Activated CD4-positive, alpha-beta memory T cell treated with anti-CD3 and anti-CD28 coated beads, Interleukin-2, amount 10 ng/mL, durations not matched to agents 7 days and 5 days (primary cell): Measurements from ENCODE around the gene PRKN. TPM values are rescaled to one million over a fixed set of nuclear protein-coding genes. Genes with fewer than 3 reads are reported as not detected.

Experiments
- CTCF ChIA-PET: fragments of 350-600 bp; sonication (Branson Sonifier 250); formaldehyde crosslinking; loops from one replicate; lab custom pipeline; 2021; ENCODE audit warnings: antibody characterized with exemption, inconsistent platforms; lab: Charles Lee
- POLR2A ChIA-PET: fragments of 350-600 bp; sonication (Branson Sonifier 250); formaldehyde crosslinking; loops from one replicate; lab custom pipeline; 2021; ENCODE audit warnings: antibody characterized with exemption; lab: Charles Lee
- DNase-seq: peaks from one replicate; pipeline ENCODE4 v3.0.0-alpha.2; 2020
- H3K27ac Mint-ChIP-seq: one replicate; pipeline ENCODE4 v1.8.0; 2021; ENCODE audit warnings: mild to moderate bottlenecking, mixed read lengths
- H3K27me3 Mint-ChIP-seq: one replicate; pipeline ENCODE4 v1.8.0; 2021; ENCODE audit warnings: mixed read lengths
- H3K36me3 Mint-ChIP-seq: one replicate; pipeline ENCODE4 v1.8.0; 2021; ENCODE audit warnings: low read depth, mixed read lengths
- H3K4me1 Mint-ChIP-seq: one replicate; pipeline ENCODE4 v1.8.0; 2021; ENCODE audit warnings: mixed read lengths
- H3K4me3 Mint-ChIP-seq: one replicate; pipeline ENCODE4 v1.8.0; 2021; ENCODE audit warnings: mild to moderate bottlenecking, mixed read lengths
- H3K9me3 Mint-ChIP-seq: one replicate; pipeline ENCODE4 v1.8.0; 2021; ENCODE audit warnings: mixed read lengths
- total RNA-seq, 2 experiments: library from RNA; stranded (reverse); gene quantifications; one replicate each; pipeline ENCODE4 v1.2.3, GENCODE V29; 2021

The PRKN gene
- total RNA-seq, 2 experiments from 2014 or later: 0.13 to 0.43 TPM

- ChIA-PET POLR2A (no interaction called here), CTCF (interaction anchor here (4.0 kb wide), 1 partner anchor 216 kb away, joined by 59 read pairs; no protein-coding TSS in a partner anchor)
- peaks cover under 1% of the 10 kb centered on the region for H3K9me3 Mint-ChIP-seq
- DNase-seq: no peak
- H3K4me3 Mint-ChIP-seq: no peak overlapping the region
- H3K36me3 Mint-ChIP-seq: no peaks in the 10 kb centered on the region
- no peaks in the 10 kb centered on the region for H3K4me1 Mint-ChIP-seq
- no peak overlapping the region for H3K27ac Mint-ChIP-seq
- no peaks in the 10 kb centered on the region for H3K27me3 Mint-ChIP-seq
Observed at GRCh38 chr6:161368514-161368913, 1359.1 kb downstream of the PRKN start.

- Mint-ChIP-seq H3K36me3 (no peaks in the 10 kb centered on the region), H3K27me3 (no peaks in the 10 kb centered on the region), H3K27ac (no peak overlapping the region), H3K4me3 (no peak overlapping the region), H3K9me3 (peaks cover 4% of the 10 kb centered on the region), H3K4me1 (no peaks in the 10 kb centered on the region)
- ChIA-PET POLR2A (no interaction called here), CTCF (no interaction called here)
- no peak for DNase-seq
Observed at GRCh38 chr6:161367472-161367871, 1360.1 kb downstream of the PRKN start.

GRCh38 chr6:161366301-161366923 lies 1361.2 kb downstream of the PRKN start:
- no peak overlapping the region for H3K27ac Mint-ChIP-seq
- no peak overlapping the region for H3K4me3 Mint-ChIP-seq
- ChIA-PET POLR2A (no interaction called here), CTCF (interaction anchor here (0.5 to 0.9 kb wide), 2 partner anchors 92 to 639 kb away, joined by 3 to 4 read pairs; partner anchors contain the start of gene AGPAT4)
- H3K36me3 Mint-ChIP-seq: no peaks in the 10 kb centered on the region
- H3K27me3 Mint-ChIP-seq: no peaks in the 10 kb centered on the region
- no peaks in the 10 kb centered on the region for H3K4me1 Mint-ChIP-seq
- H3K9me3 Mint-ChIP-seq: peaks cover 4% of the 10 kb centered on the region
- no peak for DNase-seq

- H3K36me3 Mint-ChIP-seq: no peaks in the 10 kb centered on the region
- ChIA-PET CTCF (interaction anchor here (0.9 kb wide), 1 partner anchor 92 kb away, joined by 3 read pairs; the partner anchor contains the start of gene AGPAT4), POLR2A (no interaction called here)
- H3K9me3 Mint-ChIP-seq: peaks cover 6% of the 10 kb centered on the region
- no peak for DNase-seq
- no peak overlapping the region for H3K4me3 Mint-ChIP-seq
- H3K27ac Mint-ChIP-seq: no peak overlapping the region
- H3K27me3 Mint-ChIP-seq: no peaks in the 10 kb centered on the region
- H3K4me1 Mint-ChIP-seq: no peaks in the 10 kb centered on the region
Observed at GRCh38 chr6:161365633-161366032, 1361.9 kb downstream of the PRKN start.

- H3K27ac Mint-ChIP-seq: no peak overlapping the region
- no peaks in the 10 kb centered on the region for H3K36me3 Mint-ChIP-seq
- no peak overlapping the region for H3K4me3 Mint-ChIP-seq
- ChIA-PET CTCF (interaction anchor here (0.7 kb wide), 1 partner anchor 274 kb away, joined by 4 read pairs; no protein-coding TSS in a partner anchor), POLR2A (no interaction called here)
- H3K9me3 Mint-ChIP-seq: peaks cover 6% of the 10 kb centered on the region
- H3K4me1 Mint-ChIP-seq: no peaks in the 10 kb centered on the region
- no peak for DNase-seq
- no peaks in the 10 kb centered on the region for H3K27me3 Mint-ChIP-seq
Observed at GRCh38 chr6:161363286-161363685, 1364.3 kb downstream of the PRKN start.

GRCh38 chr6:161362266-161362665 lies 1365.3 kb downstream of the PRKN start:
- H3K9me3 Mint-ChIP-seq: peaks cover 6% of the 10 kb centered on the region
- ChIA-PET POLR2A (no interaction called here), CTCF (interaction anchor here (1.2 kb wide), 1 partner anchor 8 kb away, joined by 4 read pairs; no protein-coding TSS in a partner anchor)
- no peak overlapping the region for H3K27ac Mint-ChIP-seq
- H3K27me3 Mint-ChIP-seq: no peaks in the 10 kb centered on the region
- no peaks in the 10 kb centered on the region for H3K36me3 Mint-ChIP-seq
- no peaks in the 10 kb centered on the region for H3K4me1 Mint-ChIP-seq
- no peak for DNase-seq
- no peak overlapping the region for H3K4me3 Mint-ChIP-seq

GRCh38 chr6:161361529-161361928 lies 1366.0 kb downstream of the PRKN start:
- H3K4me3 Mint-ChIP-seq: no peak overlapping the region
- no peak overlapping the region for H3K27ac Mint-ChIP-seq
- peaks cover 3% of the 10 kb centered on the region for H3K4me1 Mint-ChIP-seq
- DNase-seq: no peak
- ChIA-PET CTCF (no interaction called here), POLR2A (no interaction called here)
- H3K9me3 Mint-ChIP-seq: peaks cover 6% of the 10 kb centered on the region
- H3K27me3 Mint-ChIP-seq: no peaks in the 10 kb centered on the region
- no peaks in the 10 kb centered on the region for H3K36me3 Mint-ChIP-seq

- H3K4me3 Mint-ChIP-seq: no peak overlapping the region
- H3K9me3 Mint-ChIP-seq: peaks cover 6% of the 10 kb centered on the region
- ChIA-PET CTCF (interaction anchor here (1.1 kb wide), 1 partner anchor 13 kb away, joined by 3 read pairs; no protein-coding TSS in a partner anchor), POLR2A (interaction anchor here (0.8 kb wide), 1 partner anchor 20 kb away, joined by 3 read pairs; no protein-coding TSS in a partner anchor)
- no peak overlapping the region for H3K27ac Mint-ChIP-seq
- no peaks in the 10 kb centered on the region for H3K36me3 Mint-ChIP-seq
- no peak for DNase-seq
- H3K4me1 Mint-ChIP-seq: peaks cover 7% of the 10 kb centered on the region
- H3K27me3 Mint-ChIP-seq: no peaks in the 10 kb centered on the region
Observed at GRCh38 chr6:161360520-161360919, 1367.0 kb downstream of the PRKN start.

GRCh38 chr6:161359618-161359945 lies 1368.0 kb downstream of the PRKN start:
- CTCF ChIA-PET: interaction anchor here (1.1 kb wide), 1 partner anchor 14 kb away, joined by 3 read pairs; no protein-coding TSS in a partner anchor
- H3K27me3 Mint-ChIP-seq: no peaks in the 10 kb centered on the region
- H3K4me1 Mint-ChIP-seq: peaks cover 7% of the 10 kb centered on the region
- H3K4me3 Mint-ChIP-seq: no peak overlapping the region
- H3K36me3 Mint-ChIP-seq: no peaks in the 10 kb centered on the region
- DNase-seq: no peak
- no peak overlapping the region for H3K27ac Mint-ChIP-seq
- POLR2A ChIA-PET: no interaction called here
- peaks cover 6% of the 10 kb centered on the region for H3K9me3 Mint-ChIP-seq

GRCh38 chr6:161356167-161356854 lies 1371.3 kb downstream of the PRKN start:
- H3K4me3 Mint-ChIP-seq: no peak overlapping the region
- ChIA-PET CTCF (interaction anchor here (0.9 kb wide), 1 partner anchor 17 kb away, joined by 3 read pairs; no protein-coding TSS in a partner anchor), POLR2A (no interaction called here)
- peaks cover 2% of the 10 kb centered on the region for H3K9me3 Mint-ChIP-seq
- H3K27me3 Mint-ChIP-seq: no peaks in the 10 kb centered on the region
- DNase-seq: no peak
- no peaks in the 10 kb centered on the region for H3K36me3 Mint-ChIP-seq
- peaks cover 14% of the 10 kb centered on the region for H3K4me1 Mint-ChIP-seq
- no peak overlapping the region for H3K27ac Mint-ChIP-seq

GRCh38 chr6:161355696-161356095 lies 1371.9 kb downstream of the PRKN start:
- CTCF ChIA-PET: no interaction called here
- Mint-ChIP-seq H3K27me3 (no peaks in the 10 kb centered on the region), H3K9me3 (no peaks in the 10 kb centered on the region), H3K36me3 (no peaks in the 10 kb centered on the region), H3K4me3 (no peak overlapping the region), H3K27ac (no peak overlapping the region), H3K4me1 (peaks cover 14% of the 10 kb centered on the region)
- no peak for DNase-seq
- POLR2A ChIA-PET: no interaction called here

- ChIA-PET POLR2A (no interaction called here), CTCF (interaction anchor here (1.5 kb wide), 1 partner anchor 16 kb away, joined by 7 read pairs; no protein-coding TSS in a partner anchor)
- no peak for DNase-seq
- no peak overlapping the region for H3K27ac Mint-ChIP-seq
- H3K9me3 Mint-ChIP-seq: no peaks in the 10 kb centered on the region
- H3K36me3 Mint-ChIP-seq: no peaks in the 10 kb centered on the region
- H3K27me3 Mint-ChIP-seq: no peaks in the 10 kb centered on the region
- no peak overlapping the region for H3K4me3 Mint-ChIP-seq
- H3K4me1 Mint-ChIP-seq: peaks cover 14% of the 10 kb centered on the region
Observed at GRCh38 chr6:161354956-161355355, 1372.6 kb downstream of the PRKN start.

GRCh38 chr6:161354276-161354840 lies 1373.2 kb downstream of the PRKN start:
- DNase-seq: no peak
- CTCF ChIA-PET: interaction anchor here (0.7 to 1.5 kb wide), 2 partner anchors 16 to 18 kb away, joined by 3 to 7 read pairs; no protein-coding TSS in a partner anchor

More at GRCh38 chr6:161354276-161354840, 1373.2 kb downstream of the PRKN start:
- Mint-ChIP-seq H3K27ac (no peak overlapping the region), H3K4me1 (peaks cover 14% of the 10 kb centered on the region), H3K9me3 (no peaks in the 10 kb centered on the region), H3K4me3 (no peak overlapping the region), H3K27me3 (no peaks in the 10 kb centered on the region), H3K36me3 (no peaks in the 10 kb centered on the region)
- POLR2A ChIA-PET: no interaction called here
